WTC11 (cell line): ENCODE data around the gene PRSS53.

ENCODE experiments used
- E2F5 ChIP-seq: sonication (generic); formaldehyde crosslinking; IDR thresholded peaks from 2 replicates; pipeline ENCODE4 v1.8.1; 2022; ENCODE audit warnings: mild to moderate bottlenecking, moderate library complexity, missing genetic modification reagents
- IRF2 ChIP-seq: sonication (generic); formaldehyde crosslinking; IDR thresholded peaks from 2 replicates; pipeline ENCODE4 v1.8.0; 2022; ENCODE audit warnings: low read depth, missing genetic modification reagents, borderline replicate concordance
- ZBTB21 ChIP-seq: sonication (generic); formaldehyde crosslinking; IDR thresholded peaks from 2 replicates; pipeline ENCODE4 v1.8.1; 2023; ENCODE audit warnings: mild to moderate bottlenecking, missing genetic modification reagents, borderline replicate concordance
- ZNF416 ChIP-seq: fragments of 250-450 bp; sonication (Bioruptor Pico); IDR thresholded peaks from 2 replicates; pipeline ENCODE4 v1.9.0; 2021; ENCODE audit warnings: mild to moderate bottlenecking, inconsistent platforms
- TF ChIP-seq, protein P1 (sequence below): sonication (generic); formaldehyde crosslinking; IDR thresholded peaks from 2 replicates; pipeline ENCODE4 v1.8.0; 2022; ENCODE audit warnings: mild to moderate bottlenecking, missing genetic modification reagents

DNA sequence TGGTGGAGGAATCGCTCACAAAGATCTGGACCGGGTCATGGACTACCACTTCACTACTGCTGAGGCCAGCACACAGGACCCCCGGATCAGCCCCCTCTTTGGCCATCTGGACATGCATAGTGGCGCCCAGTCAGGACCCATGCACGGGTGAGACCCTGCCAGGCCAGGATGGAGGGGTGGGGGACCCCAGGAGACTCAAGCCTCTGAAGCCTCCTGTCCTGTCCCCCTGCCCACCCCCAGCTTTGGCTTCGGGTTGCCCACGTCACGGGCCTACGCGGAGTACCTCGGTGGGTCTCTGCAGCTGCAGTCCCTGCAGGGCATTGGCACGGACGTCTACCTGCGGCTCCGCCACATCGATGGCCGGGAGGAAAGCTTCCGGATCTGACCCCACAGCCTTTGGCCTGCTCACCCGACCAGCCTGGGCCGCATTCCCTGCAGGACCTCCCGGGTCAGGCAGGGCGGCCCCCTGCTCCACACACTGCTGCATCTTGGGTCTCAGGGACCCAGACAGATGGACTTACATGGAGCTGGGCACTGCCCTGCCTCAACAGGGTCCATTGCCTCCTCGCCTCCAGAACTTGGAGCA lies 23.2 kb upstream of the PRSS53 start:
- no peak for TF ChIP-seq ZNF416
- TF ChIP-seq ZBTB21, result no peak
- TF ChIP-seq, protein P1, sequence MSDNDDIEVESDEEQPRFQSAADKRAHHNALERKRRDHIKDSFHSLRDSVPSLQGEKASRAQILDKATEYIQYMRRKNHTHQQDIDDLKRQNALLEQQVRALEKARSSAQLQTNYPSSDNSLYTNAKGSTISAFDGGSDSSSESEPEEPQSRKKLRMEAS (CRISPR knock-in tag), result no peak
- no peak for TF ChIP-seq E2F5 (CRISPR knock-in tag)
- TF ChIP-seq IRF2 (CRISPR knock-in tag), result no peak
